Spinal cord (tissue), 10 donors: ENCODE measurements around the gene SLC25A47. TPM values are rescaled to one million over a fixed set of nuclear protein-coding genes. Genes with fewer than 3 reads are reported as not detected.

Experiments
- DNase-seq, 6 donors: peaks; one replicate each; pipeline versions ENCODE4 v3.0.0 to v3.0.0-alpha.2; 2013 to 2015; ENCODE audit warnings: low spot score in 6 of 6, low read depth in 4 of 6
- H3K27ac ChIP-seq: one replicate; pipeline ENCODE4 v1.5.1; 2013; ENCODE audit warnings: low read depth, low read length, control low read depth
- H3K27me3 ChIP-seq: one replicate; pipeline ENCODE4 v1.6.1; 2013; ENCODE audit warnings: low read length; ENCODE audit not compliant: control insufficient read depth, insufficient read depth
- H3K36me3 ChIP-seq: one replicate; pipeline ENCODE4 v1.6.1; 2013; ENCODE audit warnings: low read length; ENCODE audit not compliant: control insufficient read depth, insufficient read depth
- H3K4me1 ChIP-seq: one replicate; pipeline ENCODE4 v1.6.1; 2013; ENCODE audit warnings: low read length; ENCODE audit not compliant: control insufficient read depth, insufficient read depth
- H3K4me3 ChIP-seq: one replicate; pipeline ENCODE4 v1.5.1; 2013; ENCODE audit warnings: low read depth, low read length, control low read depth
- H3K9me3 ChIP-seq: one replicate; pipeline ENCODE4 v1.6.1; 2013; ENCODE audit warnings: low read length; ENCODE audit not compliant: control insufficient read depth, insufficient read depth
- WGBS: methylation state at CpG from one replicate; pipeline ENCODE4 v1.1.5; 2013; ENCODE audit warnings: missing lambda C conversion rate; ENCODE audit not compliant: insufficient coverage; 5-methylcytosine and 5-hydroxymethylcytosine counted together
- polyA plus RNA-seq, 2 donors: library from polyadenylated mRNA; unstranded; fragments of 120-200 nt; gene quantifications; one replicate each; pipeline ENCODE4 v1.2.1, GENCODE V29; 2013; ENCODE audit not compliant: insufficient read length in 2 of 2
- small RNA-seq: library from RNA; depleted of rRNA; stranded (forward); fragments of <200 nt; gene quantifications from one replicate; pipeline ENCODE3, GENCODE V24; 2014; ENCODE audit warnings: low replicate concordance
- total RNA-seq, 2 donors: library from RNA; depleted of rRNA in 1 of 2; stranded (reverse); fragments of 120-200 nt in 1 of 2; fragments of >200 nt in 1 of 2; gene quantifications; one replicate each; pipeline versions ENCODE4 v1.2.3 to v1.2.4, GENCODE V29; 2013 to 2014
- donor health status: healthy.

Gene SLC25A47
- total and polyA plus RNA-seq, 4 donors, result not detected

GRCh38 chr14:100372357-100373048, 49.4 kb downstream of the SLC25A47 start:
- Histone ChIP-seq H3K36me3 (no peaks in the 10 kb centered on the region), H3K27me3 (no peaks in the 10 kb centered on the region), H3K4me1 (peaks cover 19% of the 10 kb centered on the region), H3K9me3 (no peaks in the 10 kb centered on the region), H3K27ac (no peak overlapping the region), H3K4me3 (no peak overlapping the region)
- WGBS, result 100% methylated on average over 2 of the region's 4 CpGs
- no peak for DNase-seq

GRCh38 chr14:100374270-100374669, 51.1 kb downstream of the SLC25A47 start:
- H3K27me3 ChIP-seq, result no peaks in the 10 kb centered on the region
- H3K4me3 ChIP-seq, result no peak overlapping the region
- peaks cover 28% of the 10 kb centered on the region for H3K4me1 ChIP-seq
- DNase-seq, result no peak
- WGBS, result 80% methylated on average over 1 of the region's 2 CpGs
- H3K27ac ChIP-seq, result peak overlapping the region; percentile 96
- no peaks in the 10 kb centered on the region for H3K9me3 ChIP-seq
- H3K36me3 ChIP-seq, result no peaks in the 10 kb centered on the region

DNA sequence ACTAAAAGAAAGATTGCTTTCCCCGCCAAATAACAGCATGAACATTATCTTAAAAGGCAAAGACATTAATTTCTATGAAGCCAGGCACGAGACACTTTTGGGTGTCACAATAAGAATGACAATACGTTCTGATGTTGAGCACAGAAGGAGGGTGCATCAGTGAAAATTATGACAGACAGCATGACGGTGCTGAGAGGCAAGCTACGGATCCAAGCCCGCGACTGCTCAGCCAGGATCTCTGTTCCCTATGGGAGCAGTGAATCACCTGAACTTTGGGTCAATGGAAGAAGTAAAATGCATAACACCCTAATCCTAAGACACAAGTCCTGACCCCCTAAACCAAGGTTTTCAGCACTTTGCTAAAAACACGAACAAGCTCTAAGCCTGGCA, 51.7 kb downstream of the SLC25A47 start:
- no peaks in the 10 kb centered on the region for H3K27me3 ChIP-seq
- peak overlapping the region; percentile 96 for H3K27ac ChIP-seq
- H3K9me3 ChIP-seq, result no peaks in the 10 kb centered on the region
- WGBS, result 78% methylated on average over 7 of the region's 8 CpGs
- no peaks in the 10 kb centered on the region for H3K36me3 ChIP-seq
- peaks cover 28% of the 10 kb centered on the region for H3K4me1 ChIP-seq
- peak overlapping the region; percentile 82 for H3K4me3 ChIP-seq
- no peak for DNase-seq

DNA sequence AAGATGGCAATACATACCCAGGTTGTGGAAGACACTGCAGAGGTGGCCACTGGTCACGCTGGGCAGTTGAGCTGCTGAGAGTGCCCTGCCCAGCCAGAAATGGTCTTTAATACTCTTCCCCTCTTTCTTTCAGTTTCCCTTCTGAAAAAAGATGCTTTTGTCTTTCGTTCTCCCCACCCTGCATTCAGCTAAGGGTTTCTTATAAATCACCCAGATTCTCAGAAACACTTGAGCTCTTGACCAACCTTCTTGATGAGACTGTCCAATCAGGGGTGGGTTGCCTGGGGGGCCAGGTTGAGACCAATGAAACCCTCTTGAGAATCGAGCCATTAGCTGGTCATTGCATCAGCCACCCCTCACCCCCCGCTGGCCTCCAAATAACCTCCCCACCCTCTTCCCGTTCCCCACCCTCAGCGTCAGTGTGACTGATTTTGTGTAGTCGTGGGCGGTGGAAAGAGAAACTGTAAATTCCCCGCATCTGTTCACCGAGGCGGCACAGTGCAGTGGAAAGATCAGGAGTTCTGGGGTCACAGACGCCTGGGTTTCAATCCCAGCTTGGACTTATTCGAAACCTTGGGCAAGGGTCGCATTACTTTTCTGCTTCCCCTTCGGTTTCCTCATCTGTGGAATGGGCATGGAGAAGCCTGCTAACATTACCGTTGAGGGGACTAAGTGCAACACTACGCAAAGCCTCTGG, 52.3 kb downstream of the SLC25A47 start:
- H3K9me3 ChIP-seq, result no peaks in the 10 kb centered on the region
- WGBS, result 5% methylated on average over 10 of the region's 17 CpGs
- DNase-seq, result peak in 1 of 6 donors; percentile 65
- H3K27me3 ChIP-seq, result no peaks in the 10 kb centered on the region
- H3K27ac ChIP-seq, result peak overlapping the region; percentile 96
- peaks cover 28% of the 10 kb centered on the region for H3K4me1 ChIP-seq
- H3K4me3 ChIP-seq, result peak overlapping the region; percentile 82
- no peaks in the 10 kb centered on the region for H3K36me3 ChIP-seq

GRCh38 chr14:100375963-100376735, 53.0 kb downstream of the SLC25A47 start, which contains the start of gene WDR25:
WDR25 (plus strand) TSS chr14:100376485.
- peaks cover 28% of the 10 kb centered on the region for H3K4me1 ChIP-seq

GRCh38 chr14:100376751-100377171, 53.6 kb downstream of the SLC25A47 start:
- H3K36me3 ChIP-seq, result peaks cover 8% of the 10 kb centered on the region

More at GRCh38 chr14:100375963-100376735, 53.0 kb downstream of the SLC25A47 start, which contains the start of gene WDR25:
- Histone ChIP-seq H3K36me3 (peaks cover 2% of the 10 kb centered on the region), H3K4me3 (peak within 1 kb of the TSS; percentile 82), H3K9me3 (no peaks in the 10 kb centered on the region), H3K27me3 (no peaks in the 10 kb centered on the region), H3K27ac (peak within 1 kb of the TSS; percentile 96)
- under 1% methylated on average over 72 of the region's 74 CpGs for WGBS
- peak; percentile 84 to 98 (median 92) for DNase-seq

More at GRCh38 chr14:100376751-100377171, 53.6 kb downstream of the SLC25A47 start:
- Histone ChIP-seq H3K27me3 (no peaks in the 10 kb centered on the region), H3K27ac (peak overlapping the region; percentile 83), H3K9me3 (no peaks in the 10 kb centered on the region), H3K4me1 (peaks cover 28% of the 10 kb centered on the region), H3K4me3 (peak overlapping the region; percentile 82)
- WGBS, result 38% methylated on average over 2 of the region's 7 CpGs
- no peak for DNase-seq

Small RNA genes within 50 kb of the gene (small RNA-seq; reads per million reads assigned to genes)
- gene AL157871.3 (not detected), gene MIR345 (23.1 reads per million, percentile 97 among the genes with 10 or more reads in this experiment), gene RN7SL523P (not detected)

Other genes with a start within 250 kb of the SLC25A47 start
- gene DEGS2, start 163.7 kb upstream of the SLC25A47 start, total RNA-seq, result 1 to 10 TPM in 1 of 2 donors, under 1 TPM in 1; 0.99 to 3.0 TPM
- gene DEGS2, start 163.7 kb upstream of the SLC25A47 start, polyA plus RNA-seq, result 1 to 10 TPM; 4.3 to 7.4 TPM
- 10 to 100 TPM; 55.0 to 55.3 TPM for gene YY1, start 84.2 kb upstream of the SLC25A47 start, total RNA-seq
- 10 to 100 TPM; 79.0 to 83.7 TPM for gene YY1, start 84.2 kb upstream of the SLC25A47 start, polyA plus RNA-seq
- gene SLC25A29, start 16.9 kb upstream of the SLC25A47 start, total RNA-seq, result 10 to 100 TPM; 26.2 to 54.3 TPM
- 100 to 1,000 TPM in 1 of 2 donors, 10 to 100 TPM in 1; 82.6 to 131 TPM for gene SLC25A29, start 16.9 kb upstream of the SLC25A47 start, polyA plus RNA-seq
- 10 to 100 TPM; 11.8 to 12.5 TPM for gene WDR25, start 53.1 kb downstream of the SLC25A47 start, total RNA-seq
- gene WDR25, start 53.1 kb downstream of the SLC25A47 start, polyA plus RNA-seq, result 10 to 100 TPM; 12.1 to 12.3 TPM